GM18519 (cell line): ENCODE results near the gene TNFRSF4.
"Not testable (repeated sequence)": the region's sequence is repeated elsewhere in the genome, so short reads cannot be mapped to it uniquely, and the experiment has no call there.

Source experiments
- ATAC-seq: cut with Tn5 transposase; IDR thresholded peaks from one replicate; pipeline ENCODE4 v1.9.1; 2021; ENCODE audit warnings: mild to moderate bottlenecking, moderate library complexity; ENCODE audit not compliant: unreplicated experiment, low FRiP score

The TNFRSF4 gene

DNA sequence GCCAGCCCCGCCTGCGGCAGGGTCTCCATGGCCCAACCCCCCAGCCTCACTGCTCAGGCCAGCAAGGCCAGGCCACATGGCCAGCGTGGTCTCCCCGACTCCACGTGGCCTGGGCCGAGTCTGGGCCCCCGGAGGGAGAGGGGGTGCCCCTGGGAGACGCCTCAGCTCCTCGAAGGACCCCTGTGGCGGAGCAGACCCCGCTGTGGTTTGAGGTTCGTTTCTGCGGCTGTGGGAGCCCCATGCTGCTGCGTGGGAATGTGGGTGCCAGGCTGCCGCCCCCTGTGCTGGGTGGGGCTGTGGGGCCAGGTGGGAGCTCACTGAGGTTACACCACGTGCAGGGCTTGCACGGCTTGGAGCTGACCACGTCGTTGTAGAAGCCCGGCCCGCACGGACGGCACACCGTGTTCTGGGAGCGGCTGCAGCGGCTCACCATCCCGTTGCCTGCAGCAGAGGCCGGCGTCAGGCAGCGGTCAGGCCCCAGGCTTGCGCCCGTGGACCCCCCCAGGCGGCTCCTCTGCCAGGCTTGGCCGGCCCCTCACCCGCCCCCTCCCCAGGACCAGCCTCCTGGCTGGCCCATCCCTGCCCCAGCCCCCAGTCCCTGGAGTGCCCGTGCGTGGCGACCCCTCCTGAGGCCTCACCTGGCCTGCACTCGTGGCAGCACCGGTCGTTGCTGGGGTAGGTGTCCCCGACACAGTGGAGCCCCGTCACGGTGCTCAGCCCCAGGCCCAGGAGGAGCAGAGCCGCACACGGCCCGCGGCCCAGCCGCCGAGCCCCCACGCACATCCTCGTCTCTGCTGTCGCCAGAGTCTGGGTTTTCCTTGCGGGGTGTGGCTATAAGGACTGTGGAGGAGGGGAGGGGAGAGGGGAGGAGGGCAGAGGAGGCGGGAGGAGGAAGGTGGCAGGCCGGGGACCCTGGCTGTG lies at the start of gene TNFRSF4:
TSS of gene TNFRSF4 (minus strand) at position 809 of the 921 bp plus-strand sequence. CDS start at position 783, 26 bp downstream.
- ATAC-seq = no peak

DNA sequence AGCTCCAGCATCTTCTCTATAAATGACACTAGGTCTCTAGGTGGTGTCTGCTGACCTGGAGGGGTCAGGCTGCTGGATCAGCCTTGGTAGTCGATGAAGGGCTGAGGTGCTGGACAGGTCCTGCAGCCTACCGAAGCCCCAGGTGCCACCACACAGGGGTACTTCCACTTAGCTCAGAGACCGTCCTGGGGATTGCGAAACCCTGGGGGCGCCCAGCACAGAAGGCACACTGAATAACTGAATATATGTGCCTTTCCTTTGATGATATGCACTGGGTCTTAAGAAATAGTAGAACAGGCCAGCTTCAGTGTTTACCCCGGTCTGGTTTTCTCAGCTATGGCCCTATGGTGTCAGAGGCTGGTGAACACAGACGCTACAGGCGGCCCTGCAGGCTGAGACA lies 48.8 kb upstream of the TNFRSF4 start:
- no peak for ATAC-seq

DNA sequence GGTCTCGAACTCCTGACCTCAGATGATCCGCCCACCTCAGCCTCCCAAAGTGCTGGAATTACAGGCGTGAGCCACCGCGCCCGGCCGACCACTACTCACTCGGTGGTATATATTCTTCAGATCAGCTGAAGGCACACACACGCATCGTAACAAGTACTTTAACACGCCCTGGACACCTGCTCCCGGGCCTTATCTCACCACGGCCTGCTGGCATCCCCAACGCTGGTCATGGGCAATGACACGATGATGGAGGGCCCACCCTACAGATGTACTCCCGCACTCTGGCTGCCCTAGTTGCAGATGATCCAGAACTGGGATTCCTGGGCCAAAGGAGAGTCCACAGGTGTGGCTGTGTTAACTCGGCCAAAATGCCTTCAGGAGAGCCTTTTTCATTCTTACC lies 48.1 kb upstream of the TNFRSF4 start:
- ATAC-seq = no peak

DNA sequence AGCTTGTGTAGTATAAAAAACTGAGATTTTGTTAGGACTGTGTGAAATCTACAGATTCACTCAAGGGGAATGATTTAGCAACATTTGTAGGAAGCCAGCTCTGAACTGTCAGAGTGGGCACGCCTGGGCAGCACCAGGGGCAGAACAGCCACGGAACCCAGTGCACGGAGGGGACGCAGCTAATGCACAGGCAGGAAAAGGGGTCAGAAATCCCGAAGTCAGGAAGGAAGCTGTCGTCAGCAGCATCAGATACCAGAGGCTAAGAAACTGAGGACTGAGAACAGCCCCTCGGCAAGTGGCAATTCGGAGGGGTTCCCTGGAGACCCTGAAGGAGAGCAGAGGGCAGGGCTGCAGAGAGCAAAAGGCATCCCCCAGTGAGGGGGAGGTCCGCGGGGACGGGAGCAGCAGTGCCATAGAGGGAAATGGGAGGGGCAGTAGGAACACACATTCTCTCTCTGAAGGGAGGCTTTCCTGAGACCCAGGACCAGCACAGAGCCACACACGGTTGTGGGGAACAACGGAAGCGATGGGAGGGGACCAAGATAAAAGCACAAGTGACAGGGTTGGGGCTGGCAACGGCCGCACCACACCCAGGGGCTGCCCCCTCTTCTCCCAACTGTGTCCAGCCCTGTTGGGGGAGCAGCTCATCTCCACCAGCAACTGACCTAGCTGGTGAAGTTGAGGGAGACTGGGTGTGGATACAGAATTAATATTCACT lies 47.0 kb upstream of the TNFRSF4 start:
- no peak for ATAC-seq

DNA sequence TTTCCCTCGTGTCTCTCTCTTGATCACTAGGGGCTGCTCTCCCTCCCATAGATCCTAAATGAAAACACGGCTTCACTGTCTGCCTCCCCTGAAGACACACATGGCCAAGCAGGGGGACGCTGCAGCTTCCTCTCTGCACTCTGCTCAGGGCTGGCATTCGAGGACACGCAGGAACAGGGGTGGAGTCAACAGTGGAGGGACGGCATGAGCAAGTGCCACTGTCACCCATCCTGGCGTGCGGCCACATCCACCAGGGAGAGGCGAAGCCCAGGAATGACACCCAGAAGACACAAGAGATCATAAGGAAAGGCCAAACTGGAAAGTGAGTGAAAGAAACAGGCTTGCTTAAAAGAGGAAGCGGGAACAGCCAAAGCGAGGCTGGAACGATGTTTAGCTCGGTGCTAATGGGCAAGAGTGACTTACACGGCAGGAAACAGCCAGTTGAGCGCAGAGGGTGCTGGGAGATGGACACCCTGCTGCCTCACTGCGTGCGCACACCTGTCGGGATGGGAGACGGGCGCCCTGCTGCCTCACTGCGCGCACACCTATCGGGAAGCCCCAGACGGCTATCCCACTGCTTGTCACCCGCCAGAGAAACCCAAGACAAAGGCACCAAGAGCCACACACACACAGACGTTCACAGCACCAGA lies 46.1 kb upstream of the TNFRSF4 start:
- no peak for ATAC-seq

GRCh38 chr1:1259540-1259939 lies 45.6 kb upstream of the TNFRSF4 start:
- ATAC-seq = no peak

DNA sequence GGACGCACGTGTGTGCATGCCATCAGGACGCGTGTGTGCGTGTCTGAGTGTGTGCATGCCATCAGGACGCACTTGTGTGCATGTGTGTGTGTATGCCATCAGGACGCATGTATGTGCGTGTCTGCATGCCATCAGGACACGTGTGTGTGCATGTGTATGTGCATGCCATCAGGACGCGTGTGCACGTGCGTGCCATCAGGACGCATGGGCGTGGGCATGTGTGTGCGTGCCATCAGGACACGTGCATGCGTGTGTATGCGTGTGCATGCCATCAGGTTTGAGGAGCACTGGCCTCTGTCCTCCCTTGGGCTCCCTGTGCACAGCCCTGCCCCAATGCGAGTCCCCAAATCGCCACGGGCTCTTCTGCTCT lies 45.2 kb upstream of the TNFRSF4 start:
- ATAC-seq = no peak

GRCh38 chr1:1256956-1257871 lies 43.3 kb upstream of the TNFRSF4 start:
- ATAC-seq = no peak

- ATAC-seq = no peak
Observed at GRCh38 chr1:1255611-1256010, 41.7 kb upstream of the TNFRSF4 start.

- no peak for ATAC-seq
Observed at GRCh38 chr1:1255078-1255477, 41.1 kb upstream of the TNFRSF4 start.

DNA sequence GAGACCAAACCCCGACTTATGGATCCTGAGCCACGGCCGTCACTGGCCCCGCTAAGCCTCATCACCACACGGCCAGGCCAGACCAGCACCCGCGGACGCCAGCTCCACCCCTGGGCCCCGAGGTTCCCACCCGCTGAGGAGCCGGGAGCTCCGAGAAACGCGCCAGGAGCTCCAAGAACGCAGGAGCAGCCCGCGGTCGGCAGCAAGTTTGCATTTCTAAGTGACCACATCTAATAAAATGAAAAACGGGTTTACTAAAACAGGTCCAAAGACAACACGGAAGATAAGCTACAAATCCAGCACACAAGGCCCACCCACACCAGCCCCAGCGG lies 40.7 kb upstream of the TNFRSF4 start:
- no peak for ATAC-seq

DNA sequence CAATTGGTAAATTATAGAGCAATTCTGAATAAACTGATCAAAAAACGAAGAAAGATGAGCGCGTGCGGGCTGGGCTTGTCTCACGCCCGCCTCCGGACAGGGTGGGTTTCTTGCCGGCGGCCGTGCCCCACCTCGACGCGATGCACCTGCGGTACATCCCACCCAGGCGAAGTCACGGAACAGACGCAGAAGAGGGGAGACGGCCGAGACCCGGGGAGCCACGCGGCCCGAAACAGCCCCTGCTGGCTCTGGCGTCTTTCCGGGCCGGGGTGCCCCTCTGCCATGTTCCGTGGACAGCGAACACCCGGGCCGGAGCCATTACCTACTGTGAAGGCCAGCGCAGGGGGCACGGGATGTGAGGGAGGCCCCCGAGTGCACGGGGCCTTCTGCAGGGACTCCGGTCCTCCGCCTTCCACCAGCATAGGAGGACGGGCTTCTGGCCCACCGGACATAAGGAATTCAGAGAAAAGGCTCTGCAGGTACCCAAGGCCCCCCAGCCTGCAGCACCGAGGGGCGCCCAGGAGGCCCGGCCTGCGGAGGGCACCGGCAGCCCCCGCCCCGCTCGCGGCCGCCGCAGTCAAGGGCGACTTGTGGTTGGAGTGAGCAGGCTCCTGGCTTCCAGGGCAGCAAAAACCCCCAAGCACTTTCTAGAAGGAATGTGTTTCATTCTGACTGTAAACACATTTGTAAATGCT lies 40.2 kb upstream of the TNFRSF4 start:
- no peak for ATAC-seq

DNA sequence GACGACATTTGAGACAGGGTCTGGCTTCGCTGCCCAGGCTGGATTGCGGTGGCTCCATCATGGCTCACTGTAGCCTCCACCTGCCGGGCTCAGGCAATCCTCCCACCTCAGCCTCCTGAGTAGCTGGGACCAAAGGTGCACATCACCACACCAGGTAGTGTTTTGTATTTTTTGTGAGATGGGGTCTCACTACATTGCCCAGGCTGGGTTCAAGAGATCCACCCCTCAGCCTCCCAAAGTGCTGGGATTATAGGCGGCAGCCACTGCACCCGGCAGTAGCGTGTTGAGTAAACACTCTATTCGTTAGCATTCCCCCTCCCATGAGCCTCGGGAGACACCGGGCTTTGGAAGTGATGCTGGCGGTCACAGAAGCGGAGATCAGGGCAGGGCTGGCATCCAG lies 39.4 kb upstream of the TNFRSF4 start:
- no peak for ATAC-seq

DNA sequence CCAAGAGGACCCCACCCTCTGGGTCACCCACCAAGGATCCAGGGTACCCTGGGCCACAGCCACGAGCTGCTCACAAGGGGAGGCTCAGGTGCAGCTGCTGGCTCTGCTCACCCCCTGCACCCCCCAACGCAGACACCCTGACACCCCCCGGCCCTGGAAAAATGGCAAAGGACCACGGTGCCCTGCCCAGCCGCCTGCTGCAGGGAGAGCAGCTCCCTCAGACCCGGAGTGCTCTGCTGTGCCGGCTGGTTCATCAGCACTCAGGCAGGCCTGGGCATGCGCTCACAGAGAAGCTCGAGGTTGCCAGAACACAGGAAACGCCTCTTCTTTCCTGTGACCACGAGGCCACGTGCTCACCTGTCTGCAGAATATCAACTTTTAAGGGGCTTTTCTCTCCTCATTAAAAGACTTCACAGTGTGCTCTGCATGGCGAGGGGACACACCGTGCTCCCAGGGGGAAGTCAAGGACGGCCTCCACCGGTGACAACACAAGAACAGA lies 36.9 kb upstream of the TNFRSF4 start:
- no peak for ATAC-seq

DNA sequence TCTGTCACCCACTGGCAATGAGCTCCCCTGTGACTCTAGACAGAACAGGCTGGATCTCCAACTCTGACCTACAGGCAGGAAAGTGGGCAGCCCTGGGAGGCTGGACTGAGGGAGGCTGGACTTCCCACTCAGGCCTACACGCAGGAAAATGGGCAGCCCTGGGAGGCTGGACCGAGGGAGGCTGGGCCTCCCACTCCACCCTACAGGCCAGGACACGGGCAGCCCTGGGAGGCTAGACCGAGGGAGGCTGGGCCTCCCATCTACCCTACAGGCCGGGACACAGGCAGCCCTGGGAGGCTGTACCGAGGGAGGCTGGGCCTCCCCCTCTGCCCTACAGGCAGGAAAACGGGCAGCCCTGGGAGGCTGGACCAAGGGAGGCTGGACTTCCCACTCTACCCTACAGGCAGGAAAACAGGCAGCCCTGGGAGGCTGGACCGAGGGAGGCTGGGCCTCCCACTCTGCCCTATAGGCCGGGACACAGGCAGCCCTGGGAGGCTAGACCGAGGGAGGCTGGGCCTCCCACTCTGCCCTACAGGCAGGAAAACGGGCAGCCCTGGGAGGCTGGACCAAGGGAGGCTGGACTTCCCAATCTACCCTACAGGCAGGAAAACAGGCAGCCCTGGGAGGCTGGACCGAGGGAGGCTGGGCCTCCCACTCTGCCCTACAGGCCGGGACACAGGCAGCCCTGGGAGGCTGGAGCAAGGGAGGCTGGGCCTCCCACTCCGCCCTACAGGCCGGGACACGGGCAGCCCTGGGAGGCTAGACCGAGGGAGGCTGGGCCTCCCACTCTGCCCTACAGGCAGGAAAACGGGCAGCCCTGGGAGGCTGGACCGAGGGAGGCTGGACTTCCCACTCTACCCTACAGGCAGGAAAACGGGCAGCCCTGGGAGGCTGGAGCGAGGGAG lies 34.3 kb upstream of the TNFRSF4 start:
- not testable (repeated sequence) for ATAC-seq

GRCh38 chr1:1247341-1247913 lies 33.5 kb upstream of the TNFRSF4 start:
- no peak for ATAC-seq

DNA sequence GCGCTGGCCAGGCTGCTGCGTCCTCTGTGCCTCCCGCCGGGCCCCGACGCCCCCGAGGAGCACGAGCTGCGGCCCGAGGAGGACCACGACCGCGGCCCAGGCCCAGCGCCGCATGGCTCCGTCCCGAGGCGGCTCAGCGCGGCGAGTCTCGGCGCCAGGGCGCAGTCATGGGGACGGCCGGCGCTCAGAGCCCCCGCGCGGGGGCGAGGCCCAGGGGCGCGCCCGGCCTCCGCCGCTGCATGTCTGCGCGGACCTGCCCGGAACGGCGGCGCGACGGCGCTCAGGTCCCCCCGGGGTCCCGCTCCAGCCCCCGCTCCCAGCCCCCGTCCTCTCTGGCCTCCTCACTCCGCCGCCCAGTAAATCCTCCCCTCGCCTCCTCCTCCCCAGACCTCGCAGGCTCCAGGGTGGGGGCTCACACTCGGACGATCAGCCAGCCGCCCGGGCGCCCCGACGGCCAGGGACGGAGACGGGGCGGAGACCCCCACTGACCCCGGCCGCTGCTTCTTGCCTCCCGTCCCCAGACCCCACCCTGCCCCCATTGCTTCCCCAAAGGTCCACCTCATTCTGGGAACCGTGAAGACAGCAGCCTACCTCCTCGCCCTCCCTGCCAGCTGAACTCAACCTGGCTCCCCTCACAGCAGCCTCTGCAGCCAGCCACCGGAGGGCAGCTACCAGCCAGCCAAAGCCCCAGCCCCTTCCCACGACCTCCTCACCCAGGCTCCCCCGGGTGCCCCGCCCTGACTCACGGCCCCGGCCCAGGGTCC lies 32.8 kb upstream of the TNFRSF4 start, which contains the start of gene C1QTNF12:
TSS of gene C1QTNF12 (minus strand) at position 146 of the 764 bp plus-strand sequence. CDS start at position 114, 32 bp downstream.
- ATAC-seq = no peak
